CD8-positive, alpha-beta memory T cell (primary cell): ENCODE data around the gene KCNA4. TPM values are rescaled to one million over a fixed set of nuclear protein-coding genes. Genes with fewer than 3 reads are reported as not detected.

Experiments used
- CTCF ChIA-PET: fragments of 350-600 bp; sonication (Branson Sonifier 250); formaldehyde crosslinking; loops from one replicate; lab custom pipeline; 2021; ENCODE audit warnings: antibody characterized with exemption; lab: Charles Lee
- POLR2A ChIA-PET: fragments of 350-600 bp; sonication (Branson Sonifier 250); formaldehyde crosslinking; loops from one replicate; lab custom pipeline; 2021; ENCODE audit warnings: antibody characterized with exemption; lab: Charles Lee
- DNase-seq, 5 donors: peaks; one replicate each; pipeline versions ENCODE4 v3.0.0 to v3.0.0-alpha.2; 2020 to 2022; ENCODE audit warnings: mixed read lengths in 1 of 5
- H3K27ac ChIP-seq: one replicate; pipeline ENCODE4 v1.7.0; 2013; ENCODE audit warnings: low read depth, mild to moderate bottlenecking, low read length, moderate library complexity
- H3K27me3 ChIP-seq: 2 replicates; pipeline ENCODE4 v1.7.0; 2013; ENCODE audit warnings: low read length, mild to moderate bottlenecking; ENCODE audit not compliant: insufficient read depth, poor library complexity, severe bottlenecking
- H3K36me3 ChIP-seq: 2 replicates; pipeline ENCODE4 v1.7.0; 2013; ENCODE audit warnings: mild to moderate bottlenecking, low read length, moderate library complexity; ENCODE audit not compliant: insufficient read depth
- H3K4me1 ChIP-seq: 2 replicates; pipeline ENCODE4 v1.7.0; 2013; ENCODE audit warnings: mild to moderate bottlenecking, low read length, moderate library complexity; ENCODE audit not compliant: insufficient read depth
- H3K4me3 ChIP-seq: 2 replicates; pipeline ENCODE4 v1.7.0; 2013; ENCODE audit warnings: mild to moderate bottlenecking, low read length
- H3K9me3 ChIP-seq: 2 replicates; pipeline ENCODE4 v1.7.0; 2013; ENCODE audit warnings: mild to moderate bottlenecking, low read length
- H3K27ac Mint-ChIP-seq, 8 donors: one replicate each; pipeline ENCODE4 v1.8.0; 2020 to 2021; ENCODE audit warnings: mixed read lengths in 8 of 8, mild to moderate bottlenecking in 6 of 8, inconsistent platforms in 3 of 8, moderate library complexity in 3 of 8
- H3K27me3 Mint-ChIP-seq, 2 donors: one replicate each; pipeline ENCODE4 v1.8.0; 2020 to 2021; ENCODE audit warnings: mixed read lengths in 2 of 2, mild to moderate bottlenecking in 1 of 2, moderate library complexity in 1 of 2
- H3K36me3 Mint-ChIP-seq, 3 donors: one replicate each; pipeline ENCODE4 v1.8.0; 2020 to 2021; ENCODE audit warnings: mixed read lengths in 3 of 3, inconsistent platforms in 1 of 3, mild to moderate bottlenecking in 1 of 3
- H3K4me1 Mint-ChIP-seq, 3 donors: one replicate each; pipeline ENCODE4 v1.8.0; 2020 to 2021; ENCODE audit warnings: mixed read lengths in 3 of 3, inconsistent platforms in 1 of 3, mild to moderate bottlenecking in 1 of 3
- H3K4me3 Mint-ChIP-seq, 7 donors: one replicate each; pipeline ENCODE4 v1.8.0; 2020 to 2021; ENCODE audit warnings: mixed read lengths in 7 of 7, mild to moderate bottlenecking in 6 of 7, moderate library complexity in 4 of 7, inconsistent platforms in 2 of 7
- H3K9me3 Mint-ChIP-seq, 5 donors: one replicate each; pipeline ENCODE4 v1.8.0; 2020 to 2022; ENCODE audit warnings: mixed read lengths in 5 of 5, mild to moderate bottlenecking in 3 of 5, moderate library complexity in 2 of 5, inconsistent platforms in 1 of 5
- polyA plus RNA-seq: library from polyadenylated mRNA; unstranded; fragments of 300-500 nt; fragmentation: Illumina TruSeq; gene quantifications from one replicate; pipeline ENCODE4 v1.2.3, GENCODE V29; 2021
- total RNA-seq, 2 experiments: library from RNA; stranded (reverse); gene quantifications; one replicate each; pipeline ENCODE4 v1.2.3, GENCODE V29; 2021

The KCNA4 gene
- total and polyA plus RNA-seq, 3 experiments from 2014 or later, result not detected

GRCh38 chr11:30012346-30012745 lies 4.5 kb downstream of the KCNA4 start:
- no peak overlapping the region for H3K27ac ChIP-seq
- Mint-ChIP-seq H3K27me3 (peaks cover 1 to 4% of the 10 kb centered on the region in 2 donors), H3K27ac (no peak overlapping the region), H3K36me3 (no peaks in the 10 kb centered on the region), H3K4me3 (no peak overlapping the region), H3K4me1 (no peaks in the 10 kb centered on the region), H3K9me3 (peaks cover 0 to 9% (median 5%) of the 10 kb centered on the region in 5 donors)
- no peak for DNase-seq
- H3K9me3 ChIP-seq, result no peaks in the 10 kb centered on the region
- ChIA-PET POLR2A (no interaction called here), CTCF (no interaction called here)
- H3K27me3 ChIP-seq, result no peaks in the 10 kb centered on the region
- H3K4me1 ChIP-seq, result no peaks in the 10 kb centered on the region
- H3K4me3 ChIP-seq, result no peak overlapping the region
- H3K36me3 ChIP-seq, result no peaks in the 10 kb centered on the region

GRCh38 chr11:30009060-30009459 lies 7.8 kb downstream of the KCNA4 start:
- Histone ChIP-seq H3K27me3 (no peaks in the 10 kb centered on the region), H3K4me3 (no peak overlapping the region), H3K36me3 (no peaks in the 10 kb centered on the region), H3K27ac (no peak overlapping the region), H3K4me1 (no peaks in the 10 kb centered on the region), H3K9me3 (no peaks in the 10 kb centered on the region)
- ChIA-PET CTCF (no interaction called here), POLR2A (no interaction called here)
- no peaks in the 10 kb centered on the region for H3K36me3 Mint-ChIP-seq
- peaks cover 0 to 9% (median 4%) of the 10 kb centered on the region in 5 donors for H3K9me3 Mint-ChIP-seq
- no peak overlapping the region for H3K27ac Mint-ChIP-seq
- no peak for DNase-seq
- H3K4me3 Mint-ChIP-seq, result no peak overlapping the region
- H3K4me1 Mint-ChIP-seq, result no peaks in the 10 kb centered on the region
- H3K27me3 Mint-ChIP-seq, result no peaks in the 10 kb centered on the region

GRCh38 chr11:30006876-30007275 lies 10.0 kb downstream of the KCNA4 start:
- no peaks in the 10 kb centered on the region for H3K36me3 ChIP-seq
- no peaks in the 10 kb centered on the region for H3K27me3 Mint-ChIP-seq
- H3K27ac ChIP-seq, result no peak overlapping the region
- H3K9me3 ChIP-seq, result no peaks in the 10 kb centered on the region
- ChIA-PET CTCF (no interaction called here), POLR2A (no interaction called here)
- H3K4me3 ChIP-seq, result no peak overlapping the region
- H3K27me3 ChIP-seq, result no peaks in the 10 kb centered on the region
- no peaks in the 10 kb centered on the region for H3K36me3 Mint-ChIP-seq
- H3K4me3 Mint-ChIP-seq, result no peak overlapping the region
- H3K27ac Mint-ChIP-seq, result no peak overlapping the region
- no peaks in the 10 kb centered on the region for H3K4me1 Mint-ChIP-seq
- no peaks in the 10 kb centered on the region for H3K4me1 ChIP-seq
- no peak for DNase-seq
- peaks cover 0 to 7% (median 2%) of the 10 kb centered on the region in 5 donors for H3K9me3 Mint-ChIP-seq

GRCh38 chr11:30002157-30002785 lies 14.6 kb downstream of the KCNA4 start:
- no peaks in the 10 kb centered on the region for H3K36me3 ChIP-seq
- no peak overlapping the region for H3K4me3 Mint-ChIP-seq

GRCh38 chr11:30000986-30001750 lies 15.7 kb downstream of the KCNA4 start:
- no peaks in the 10 kb centered on the region for H3K27me3 ChIP-seq
- ChIA-PET POLR2A (no interaction called here), CTCF (no interaction called here)
- no peak overlapping the region for H3K27ac Mint-ChIP-seq
- no peak for DNase-seq
- H3K36me3 Mint-ChIP-seq, result no peaks in the 10 kb centered on the region
- no peaks in the 10 kb centered on the region for H3K4me1 Mint-ChIP-seq
- H3K27ac ChIP-seq, result no peak overlapping the region
- H3K4me1 ChIP-seq, result no peaks in the 10 kb centered on the region
- no peaks in the 10 kb centered on the region for H3K9me3 ChIP-seq
- peaks cover 0 to 5% (median 0%) of the 10 kb centered on the region in 5 donors for H3K9me3 Mint-ChIP-seq
- no peak overlapping the region for H3K4me3 ChIP-seq
- no peaks in the 10 kb centered on the region for H3K27me3 Mint-ChIP-seq
- H3K4me3 Mint-ChIP-seq, result no peak overlapping the region
- H3K36me3 ChIP-seq, result no peaks in the 10 kb centered on the region

More at GRCh38 chr11:30002157-30002785, 14.6 kb downstream of the KCNA4 start:
- ChIA-PET POLR2A (no interaction called here), CTCF (no interaction called here)
- H3K4me3 ChIP-seq, result no peak overlapping the region
- Mint-ChIP-seq H3K9me3 (peaks cover 0 to 2% (median 0%) of the 10 kb centered on the region in 5 donors), H3K27me3 (no peaks in the 10 kb centered on the region), H3K4me1 (no peaks in the 10 kb centered on the region), H3K36me3 (no peaks in the 10 kb centered on the region), H3K27ac (no peak overlapping the region)
- no peak overlapping the region for H3K27ac ChIP-seq
- H3K4me1 ChIP-seq, result no peaks in the 10 kb centered on the region
- no peaks in the 10 kb centered on the region for H3K27me3 ChIP-seq
- no peak for DNase-seq
- no peaks in the 10 kb centered on the region for H3K9me3 ChIP-seq

- Histone ChIP-seq H3K27ac (no peak overlapping the region), H3K4me3 (no peak overlapping the region), H3K36me3 (no peaks in the 10 kb centered on the region), H3K9me3 (no peaks in the 10 kb centered on the region), H3K27me3 (no peaks in the 10 kb centered on the region), H3K4me1 (no peaks in the 10 kb centered on the region)
- Mint-ChIP-seq H3K9me3 (peaks cover 0 to 7% (median 0%) of the 10 kb centered on the region in 5 donors), H3K27ac (no peak overlapping the region), H3K36me3 (no peaks in the 10 kb centered on the region), H3K27me3 (no peaks in the 10 kb centered on the region), H3K4me3 (no peak overlapping the region), H3K4me1 (no peaks in the 10 kb centered on the region)
- no peak for DNase-seq
- POLR2A ChIA-PET, result no interaction called here
- CTCF ChIA-PET, result interaction anchor here (0.6 kb wide), 1 partner anchor 30 kb away, joined by 3 read pairs; no protein-coding TSS in a partner anchor
These were observed 20.8 kb downstream of the KCNA4 start for GRCh38 chr11:29996016-29996415.

- Mint-ChIP-seq H3K36me3 (no peaks in the 10 kb centered on the region), H3K4me3 (no peak overlapping the region), H3K27me3 (no peaks in the 10 kb centered on the region), H3K4me1 (no peaks in the 10 kb centered on the region), H3K9me3 (peaks cover 0 to 6% (median under 1%) of the 10 kb centered on the region in 5 donors), H3K27ac (no peak overlapping the region)
- no peak for DNase-seq
- Histone ChIP-seq H3K4me3 (no peak overlapping the region), H3K36me3 (no peaks in the 10 kb centered on the region), H3K27me3 (no peaks in the 10 kb centered on the region), H3K27ac (no peak overlapping the region), H3K9me3 (no peaks in the 10 kb centered on the region), H3K4me1 (no peaks in the 10 kb centered on the region)
- ChIA-PET CTCF (no interaction called here), POLR2A (no interaction called here)
These were observed 27.5 kb downstream of the KCNA4 start for GRCh38 chr11:29989174-29989970.

GRCh38 chr11:29985248-29985647 lies 31.6 kb downstream of the KCNA4 start:
- no peak overlapping the region for H3K4me3 Mint-ChIP-seq
- H3K27ac Mint-ChIP-seq, result no peak overlapping the region
- H3K36me3 ChIP-seq, result no peaks in the 10 kb centered on the region
- DNase-seq, result no peak
- CTCF ChIA-PET, result no interaction called here
- no peaks in the 10 kb centered on the region for H3K4me1 ChIP-seq
- H3K27ac ChIP-seq, result no peak overlapping the region
- POLR2A ChIA-PET, result no interaction called here
- no peaks in the 10 kb centered on the region for H3K36me3 Mint-ChIP-seq
- H3K9me3 ChIP-seq, result no peaks in the 10 kb centered on the region
- no peaks in the 10 kb centered on the region for H3K27me3 ChIP-seq
- no peak overlapping the region for H3K4me3 ChIP-seq
- H3K27me3 Mint-ChIP-seq, result no peaks in the 10 kb centered on the region
- peaks cover 0 to 6% (median 0%) of the 10 kb centered on the region in 5 donors for H3K9me3 Mint-ChIP-seq
- H3K4me1 Mint-ChIP-seq, result no peaks in the 10 kb centered on the region
